B cell (primary cell): Measurements from ENCODE around the gene PLA2G5. TPM values are rescaled to one million over a fixed set of nuclear protein-coding genes. Genes with fewer than 3 reads are reported as not detected.

Source experiments
- ATAC-seq: fragments of 200-7000 bp; cut with Tn5 transposase; one replicate; pipeline ENCODE4 v1.10.0; 2021; ENCODE audit warnings: low read depth, mild to moderate bottlenecking, moderate number of reproducible peaks, moderate library complexity
- CTCF ChIA-PET: fragments of 350-600 bp; sonication (Branson Sonifier 250); formaldehyde crosslinking; loops from one replicate; lab custom pipeline; 2021; ENCODE audit warnings: antibody characterized with exemption, inconsistent platforms; lab: Charles Lee
- POLR2A ChIA-PET: fragments of 350-600 bp; sonication (Branson Sonifier 250); formaldehyde crosslinking; loops from one replicate; lab custom pipeline; 2021; ENCODE audit warnings: antibody characterized with exemption; lab: Charles Lee
- DNase-seq: peaks from one replicate; pipeline ENCODE4 v3.0.0; 2013
- H2AFZ ChIP-seq: 2 replicates; pipeline ENCODE4 v1.6.1; 2012; ENCODE audit warnings: mild to moderate bottlenecking, low read depth, low read length; ENCODE audit not compliant: insufficient read depth, poor library complexity, severe bottlenecking
- H3K27ac ChIP-seq, 2 donors: 1 replicate in 1 of 2; 2 replicates in 1 of 2; pipeline ENCODE4 v1.5.1; 2012 to 2013; ENCODE audit warnings: low read length in 2 of 2, mild to moderate bottlenecking in 2 of 2, moderate library complexity in 1 of 2
- H3K27me3 ChIP-seq, 4 experiments: fragments of 200-600 bp in 1 of 4; sonication (generic) in 1 of 4; replicated peaks in 1 of 4; 1 replicate in 2 of 4; 2 replicates in 2 of 4; pipeline versions ENCODE4 v1.6.1 to v1.7.0; 2013 to 2016; ENCODE audit warnings: low read length in 3 of 4, mild to moderate bottlenecking in 2 of 4, mixed read lengths in 1 of 4, moderate library complexity in 1 of 4; ENCODE audit not compliant: insufficient read depth in 4 of 4, control insufficient read depth in 3 of 4; ENCODE audit errors: control extremely low read depth in 1 of 4
- H3K36me3 ChIP-seq, 2 experiments: replicated peaks in 1 of 2; 1 replicate in 1 of 2; 2 replicates in 1 of 2; pipeline versions ENCODE4 v1.6.1 to v1.7.1; 2013; ENCODE audit warnings: low read length in 1 of 2; ENCODE audit not compliant: insufficient read depth in 2 of 2, control insufficient read depth in 1 of 2; ENCODE audit errors: control extremely low read depth in 1 of 2, extremely low read depth in 1 of 2
- H3K4me1 ChIP-seq, 2 donors: fragments of 200-600 bp in 1 of 2; sonication (generic) in 1 of 2; 1 replicate in 1 of 2; 2 replicates in 1 of 2; pipeline versions ENCODE4 v1.5.1 to v1.6.1; 2013 to 2017; ENCODE audit warnings: low read length in 2 of 2; ENCODE audit not compliant: control insufficient read depth in 2 of 2, insufficient read depth in 2 of 2
- H3K4me2 ChIP-seq: replicated peaks from 2 replicates; pipeline ENCODE3; 2012; ENCODE audit warnings: mild to moderate bottlenecking, low read depth, low read length; ENCODE audit not compliant: poor library complexity, severe bottlenecking
- H3K4me3 ChIP-seq, 5 experiments: fragments of 200-600 bp in 1 of 5; sonication (generic) in 1 of 5; 1 replicate in 3 of 5; 2 replicates in 2 of 5; pipeline versions ENCODE4 v1.5.1 to v1.7.0; 2011 to 2016; ENCODE audit warnings: low read length in 4 of 5, mild to moderate bottlenecking in 4 of 5, low read depth in 2 of 5, control low read depth in 1 of 5, moderate library complexity in 1 of 5; ENCODE audit not compliant: insufficient read depth in 1 of 5; ENCODE audit errors: control extremely low read depth in 1 of 5, extremely low read depth in 1 of 5
- H3K79me2 ChIP-seq: fragments of 200-600 bp; sonication (generic); one replicate; pipeline ENCODE4 v1.6.0; 2016; ENCODE audit warnings: low read length; ENCODE audit not compliant: control insufficient read depth, insufficient read depth
- H3K9ac ChIP-seq: fragments of 200-600 bp; sonication (generic); 2 replicates; pipeline ENCODE4 v1.6.1; 2017; ENCODE audit warnings: mild to moderate bottlenecking, low read length, moderate library complexity
- H3K9me3 ChIP-seq, 3 donors: one replicate each; pipeline versions ENCODE4 v1.6.1 to v1.7.1; 2013; ENCODE audit warnings: low read length in 2 of 3; ENCODE audit not compliant: control insufficient read depth in 2 of 3, insufficient read depth in 1 of 3; ENCODE audit errors: control extremely low read depth in 1 of 3
- H4K20me1 ChIP-seq: 2 replicates; pipeline ENCODE4 v1.6.0; 2012; ENCODE audit warnings: mild to moderate bottlenecking, low read length; ENCODE audit not compliant: insufficient read depth, control insufficient read depth, poor library complexity, severe bottlenecking
- H3K27ac Mint-ChIP-seq: one replicate; pipeline ENCODE4 v1.8.0; 2021; ENCODE audit warnings: mixed read lengths
- H3K27me3 Mint-ChIP-seq: one replicate; pipeline ENCODE4 v1.8.0; 2021; ENCODE audit warnings: mixed read lengths
- H3K4me1 Mint-ChIP-seq: one replicate; pipeline ENCODE4 v1.8.0; 2021; ENCODE audit warnings: mixed read lengths
- H3K4me3 Mint-ChIP-seq: one replicate; pipeline ENCODE4 v1.8.0; 2021; ENCODE audit warnings: mixed read lengths
- H3K9me3 Mint-ChIP-seq: one replicate; pipeline ENCODE4 v1.8.0; 2022; ENCODE audit warnings: mixed read lengths; ENCODE audit not compliant: insufficient read depth
- EZH2 ChIP-seq: IDR thresholded peaks from 2 replicates; pipeline ENCODE4 v1.6.1; 2012; ENCODE audit warnings: borderline replicate concordance, low read depth, mild to moderate bottlenecking, moderate library complexity, low read length; ENCODE audit not compliant: insufficient read depth, poor library complexity, severe bottlenecking
- WGBS: methylation state at CpG from one replicate; pipeline ENCODE4 v1.1.5; 2013; ENCODE audit warnings: missing lambda C conversion rate; ENCODE audit not compliant: insufficient coverage; 5-methylcytosine and 5-hydroxymethylcytosine counted together
- intact Hi-C: fragments of 100-400 bp; cut with micrococcal nuclease; formaldehyde crosslinking; loops from one replicate; pipeline ENCODE4 v1.10.0; 2022
- polyA plus RNA-seq: library from polyadenylated mRNA; depleted of rRNA; stranded (reverse); fragments of >200 nt; gene quantifications from 2 replicates; pipeline ENCODE4 v1.2.3, GENCODE V29; 2012
- total RNA-seq, 2 donors: library from RNA; stranded (reverse); fragments of 120-200 nt in 1 of 2; gene quantifications; 1 replicate in 1 of 2; 2 replicates in 1 of 2; pipeline versions ENCODE4 v1.2.3 to v1.2.4, GENCODE V29; 2013 to 2022
- TF ChIP-seq, protein P1 (sequence below): fragments of 200-600 bp; IDR thresholded peaks from one replicate; pipeline ENCODE4 v1.8.0; 2022; ENCODE audit warnings: antibody characterized with exemption, mild to moderate bottlenecking

PLA2G5 gene
- total and polyA plus RNA-seq, 2 donors (not counting 1 experiment from before 2014, with no cell fraction given): not detected

DNA sequence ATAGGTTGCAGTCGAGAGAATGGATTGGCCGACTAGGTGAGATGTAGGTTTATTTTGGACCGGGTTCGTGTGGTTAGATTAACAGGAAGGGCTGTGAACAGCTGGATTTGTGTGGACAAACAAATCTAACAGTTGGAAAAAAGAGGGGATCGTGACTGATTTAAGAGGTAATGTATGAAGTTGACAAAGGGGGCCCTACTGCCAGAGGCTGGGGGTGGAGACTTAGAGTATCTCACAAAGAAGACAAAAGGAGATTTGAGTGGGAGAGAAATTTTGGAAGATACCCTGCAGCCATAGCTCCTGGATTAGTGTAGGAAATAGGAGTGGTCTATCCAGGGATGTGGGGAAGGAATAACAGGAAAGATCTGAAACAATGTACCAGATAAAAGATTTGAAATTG, 38.8 kb upstream of the PLA2G5 start:
- no peak overlapping the region for H3K27ac Mint-ChIP-seq
- peaks cover 56% of the 10 kb centered on the region for H3K27me3 Mint-ChIP-seq
- no peaks in the 10 kb centered on the region for H3K4me1 Mint-ChIP-seq
- TF ChIP-seq, protein P1, sequence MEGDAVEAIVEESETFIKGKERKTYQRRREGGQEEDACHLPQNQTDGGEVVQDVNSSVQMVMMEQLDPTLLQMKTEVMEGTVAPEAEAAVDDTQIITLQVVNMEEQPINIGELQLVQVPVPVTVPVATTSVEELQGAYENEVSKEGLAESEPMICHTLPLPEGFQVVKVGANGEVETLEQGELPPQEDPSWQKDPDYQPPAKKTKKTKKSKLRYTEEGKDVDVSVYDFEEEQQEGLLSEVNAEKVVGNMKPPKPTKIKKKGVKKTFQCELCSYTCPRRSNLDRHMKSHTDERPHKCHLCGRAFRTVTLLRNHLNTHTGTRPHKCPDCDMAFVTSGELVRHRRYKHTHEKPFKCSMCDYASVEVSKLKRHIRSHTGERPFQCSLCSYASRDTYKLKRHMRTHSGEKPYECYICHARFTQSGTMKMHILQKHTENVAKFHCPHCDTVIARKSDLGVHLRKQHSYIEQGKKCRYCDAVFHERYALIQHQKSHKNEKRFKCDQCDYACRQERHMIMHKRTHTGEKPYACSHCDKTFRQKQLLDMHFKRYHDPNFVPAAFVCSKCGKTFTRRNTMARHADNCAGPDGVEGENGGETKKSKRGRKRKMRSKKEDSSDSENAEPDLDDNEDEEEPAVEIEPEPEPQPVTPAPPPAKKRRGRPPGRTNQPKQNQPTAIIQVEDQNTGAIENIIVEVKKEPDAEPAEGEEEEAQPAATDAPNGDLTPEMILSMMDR: no peak
- TF ChIP-seq EZH2: no peak
- DNase-seq (no peak), ATAC-seq (no peak)
- WGBS: 54% methylated on average over 5 of the region's 5 CpGs
- no peak overlapping the region for H2AFZ ChIP-seq
- POLR2A ChIA-PET: no interaction called here
- no peaks in the 10 kb centered on the region for H3K36me3 ChIP-seq
- no peaks in the 10 kb centered on the region for H4K20me1 ChIP-seq
- H3K27me3 ChIP-seq: peaks cover 0 to 26% (median 3%) of the 10 kb centered on the region in 4 experiments
- no peak overlapping the region for H3K4me3 ChIP-seq
- H3K4me3 Mint-ChIP-seq: no peak overlapping the region
- no peak overlapping the region for H3K9ac ChIP-seq
- intact Hi-C loops: no loop called here
- H3K9me3 ChIP-seq: peaks cover 1 to 13% (median 8%) of the 10 kb centered on the region in 3 donors
- H3K9me3 Mint-ChIP-seq: peaks cover 3% of the 10 kb centered on the region
- H3K4me2 ChIP-seq: no peak overlapping the region
- H3K27ac ChIP-seq: no peak overlapping the region
- no peaks in the 10 kb centered on the region for H3K4me1 ChIP-seq
- CTCF ChIA-PET: no interaction called here
- H3K79me2 ChIP-seq: no peaks in the 10 kb centered on the region

DNA sequence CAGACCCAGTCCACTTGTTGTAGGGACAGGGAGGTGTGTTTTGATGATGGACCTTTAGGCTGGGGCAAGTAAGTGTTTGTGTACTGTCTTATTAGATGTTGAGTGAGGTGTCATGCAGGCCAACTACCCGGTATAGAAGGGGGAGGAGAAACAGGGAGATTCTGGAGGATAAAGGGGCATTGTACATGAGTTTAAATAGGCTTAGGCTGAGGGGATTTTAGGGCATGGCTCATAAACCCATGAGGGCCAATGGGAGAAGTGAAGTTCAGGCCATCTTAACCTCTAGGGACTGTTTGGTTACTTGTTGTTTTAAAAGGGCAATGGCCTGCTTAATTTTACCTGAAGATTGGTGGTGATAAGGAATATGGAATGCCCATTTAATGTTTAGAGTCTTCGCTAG, 38.2 kb upstream of the PLA2G5 start:
- H3K27me3 Mint-ChIP-seq: peaks cover 49% of the 10 kb centered on the region
- POLR2A ChIA-PET: no interaction called here
- Histone ChIP-seq H3K4me2 (no peak overlapping the region), H3K4me3 (no peak overlapping the region), H3K27ac (no peak overlapping the region), H3K9ac (no peak overlapping the region), H3K9me3 (peaks cover 1 to 17% (median 12%) of the 10 kb centered on the region in 3 donors), H2AFZ (no peak overlapping the region), H4K20me1 (no peaks in the 10 kb centered on the region), H3K27me3 (peaks cover 0 to 26% (median 3%) of the 10 kb centered on the region in 4 experiments), H3K4me1 (no peaks in the 10 kb centered on the region), H3K79me2 (no peaks in the 10 kb centered on the region), H3K36me3 (no peaks in the 10 kb centered on the region)
- ATAC-seq: no peak
- no peak for DNase-seq
- TF ChIP-seq EZH2: no peak
- TF ChIP-seq, protein P1: no peak
- H3K9me3 Mint-ChIP-seq: peaks cover 4% of the 10 kb centered on the region
- H3K4me1 Mint-ChIP-seq: no peaks in the 10 kb centered on the region
- CTCF ChIA-PET: no interaction called here
- intact Hi-C loops: no loop called here
- 90% methylated on average over 2 of the region's 2 CpGs for WGBS
- no peak overlapping the region for H3K27ac Mint-ChIP-seq
- no peak overlapping the region for H3K4me3 Mint-ChIP-seq
